GM19372 (cell line): Measurements from ENCODE around the gene DMRTA2.

Experiments used
- ATAC-seq: cut with Tn5 transposase; IDR thresholded peaks from one replicate; pipeline ENCODE4 v1.9.1; 2021; ENCODE audit warnings: mild to moderate bottlenecking, low read depth, moderate library complexity; ENCODE audit not compliant: unreplicated experiment

Gene DMRTA2

DNA sequence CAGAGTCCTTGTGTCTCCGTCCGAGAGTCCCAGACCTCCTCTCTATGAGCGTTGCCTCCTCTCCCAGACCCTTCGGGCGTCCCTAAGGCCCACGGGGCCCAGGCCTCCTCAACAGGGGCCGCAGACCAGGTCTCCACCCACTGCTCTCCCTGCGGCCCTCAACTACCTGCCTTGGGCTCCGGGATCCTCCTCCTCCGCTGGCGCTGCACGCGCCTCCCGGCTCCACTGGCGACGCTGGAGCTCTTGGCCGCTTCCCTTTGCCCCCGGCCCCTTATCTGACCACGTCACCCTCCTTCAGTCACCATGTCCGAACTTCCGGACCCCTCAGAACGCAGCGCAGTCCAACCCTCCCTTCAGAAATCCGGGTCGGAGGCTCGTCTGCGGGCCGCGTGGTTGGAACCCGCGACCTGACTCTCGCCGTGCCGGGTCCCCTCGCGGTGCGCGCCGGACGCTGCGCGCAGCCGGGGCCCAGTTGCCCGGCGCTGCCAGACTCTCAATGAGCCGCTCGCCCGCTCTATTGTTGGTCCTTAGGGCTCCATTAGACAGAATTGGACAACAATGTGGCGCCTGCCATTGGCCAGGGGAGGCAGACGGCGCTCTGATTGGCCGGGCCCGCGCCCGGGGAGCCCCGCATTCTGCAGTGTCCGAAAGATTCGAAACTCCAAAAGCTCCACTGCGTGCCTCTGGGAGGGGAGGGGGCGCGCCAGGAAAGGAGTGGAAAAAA, at the start of gene DMRTA2:
Gene DMRTA2 (minus strand): TSS at position 498 of the 724 bp plus-strand sequence. CDS start 1,907 bp downstream, outside the sequence.
- no peak for ATAC-seq

DNA sequence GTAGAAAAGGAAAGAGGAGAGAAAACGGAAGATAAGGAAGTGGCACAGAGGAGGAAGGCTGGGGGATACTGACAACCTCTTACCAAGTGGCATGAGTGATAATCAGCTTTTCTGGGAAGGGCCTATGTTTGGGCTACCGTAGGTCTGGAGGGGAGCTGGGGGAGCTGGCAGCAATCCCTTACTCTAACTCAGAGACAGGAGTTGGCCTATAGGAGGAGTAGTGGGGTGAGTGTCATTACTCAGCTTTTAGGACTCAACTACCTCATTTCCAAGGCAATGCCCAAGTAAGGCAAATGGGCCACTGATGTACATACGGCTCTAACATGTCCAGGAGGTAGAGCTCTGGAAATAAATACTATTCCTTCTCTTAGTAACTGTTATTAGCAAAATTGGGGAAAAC, 48.7 kb upstream of the DMRTA2 start:
- ATAC-seq = no peak

DNA sequence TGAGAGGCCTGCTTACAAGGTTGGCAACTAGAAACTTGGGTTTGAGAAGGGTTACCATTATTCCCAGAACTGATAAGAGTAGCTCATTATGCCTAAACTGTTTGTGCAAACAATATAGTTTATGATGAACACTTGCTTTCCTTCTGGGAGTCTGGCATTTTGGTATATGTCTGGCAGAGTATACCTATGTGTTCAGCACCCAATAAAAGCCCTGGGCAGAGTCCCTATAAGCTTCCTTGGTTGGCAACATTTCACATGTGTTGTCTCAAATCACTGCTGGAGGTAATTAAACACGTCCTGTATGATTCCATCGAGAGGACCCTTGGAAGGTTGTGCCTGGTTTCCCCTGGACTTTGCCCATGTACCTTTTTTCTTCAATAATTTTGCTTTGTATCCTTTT, 39.7 kb upstream of the DMRTA2 start:
- no peak for ATAC-seq

DNA sequence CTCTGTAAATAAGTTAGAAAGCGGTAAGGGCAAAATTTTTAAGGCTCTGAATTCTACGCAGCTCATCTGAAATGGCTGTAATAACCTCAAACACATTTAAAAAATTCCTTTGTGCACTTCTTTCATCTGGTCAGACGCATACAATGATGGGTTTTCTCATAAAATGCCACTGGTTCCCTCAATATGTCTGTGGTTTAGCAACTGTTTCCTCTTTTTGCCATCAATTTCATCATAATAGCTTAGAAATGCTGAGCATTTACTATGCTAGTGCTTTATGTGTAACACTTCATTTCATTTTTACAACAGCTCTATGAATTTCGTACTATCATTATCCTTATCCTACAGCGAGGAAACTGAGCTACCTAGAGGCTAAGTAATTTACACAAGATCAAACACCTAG, 35.3 kb upstream of the DMRTA2 start:
- ATAC-seq = no peak

GRCh38 chr1:50454911-50455310, 31.7 kb upstream of the DMRTA2 start:
- ATAC-seq = no peak

- ATAC-seq = no peak
These were observed 30.0 kb upstream of the DMRTA2 start for GRCh38 chr1:50453266-50453665.

DNA sequence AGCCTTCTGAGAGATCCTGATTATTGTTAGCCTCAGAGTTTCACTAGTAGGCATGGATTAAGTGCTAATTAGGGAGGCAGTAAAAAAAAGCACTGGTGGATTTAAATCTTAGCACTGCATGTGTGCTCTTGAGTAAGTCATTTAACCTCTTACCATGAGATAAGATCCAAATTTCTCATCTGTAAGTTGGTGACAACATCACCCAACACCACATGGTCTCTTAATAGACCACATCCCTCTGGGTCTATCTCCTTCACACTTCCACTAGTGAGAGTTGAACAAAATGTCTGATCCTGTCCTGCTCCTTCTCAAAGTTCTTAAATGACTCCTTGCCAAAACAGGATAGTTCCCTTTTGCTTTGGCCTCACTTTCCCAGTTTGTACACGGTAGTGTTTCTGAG, 29.5 kb upstream of the DMRTA2 start:
- ATAC-seq = no peak

DNA sequence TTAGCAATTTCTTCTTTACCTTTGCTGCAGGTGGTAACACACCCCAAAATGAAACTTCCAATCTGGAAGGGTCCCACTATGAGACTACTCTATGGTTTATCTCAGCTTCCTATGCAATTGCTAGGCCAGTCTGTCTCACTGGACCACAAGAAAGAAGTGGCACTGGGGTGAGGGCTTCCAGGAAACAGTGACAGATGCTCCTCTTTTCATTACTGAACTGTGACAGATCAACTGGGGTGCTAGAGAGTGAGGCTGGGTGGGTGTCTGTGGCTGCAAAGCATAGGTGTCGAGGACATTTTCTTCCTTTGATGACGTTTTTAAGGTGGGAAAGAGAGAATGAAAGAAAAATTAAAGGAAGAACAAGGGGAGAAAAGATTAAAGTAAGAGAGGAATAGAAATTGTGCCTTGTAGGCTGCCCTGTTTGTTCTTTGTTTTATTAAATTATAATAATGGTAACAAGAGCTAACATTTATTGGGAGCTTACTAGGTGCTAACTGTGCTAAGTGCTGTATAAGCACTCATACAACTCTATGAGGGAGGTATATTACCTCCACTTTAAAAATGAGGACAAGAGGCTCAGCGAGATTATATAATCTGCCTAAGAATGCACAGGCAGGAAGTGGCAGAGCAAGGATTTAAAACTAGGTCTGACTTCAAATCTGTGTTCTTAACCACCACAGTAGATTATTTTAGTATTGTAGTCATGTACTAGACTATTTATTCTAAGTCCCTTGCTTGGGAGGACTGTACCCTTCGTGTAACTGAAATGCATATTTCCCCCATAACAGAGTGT, 27.8 kb upstream of the DMRTA2 start:
- no peak for ATAC-seq

DNA sequence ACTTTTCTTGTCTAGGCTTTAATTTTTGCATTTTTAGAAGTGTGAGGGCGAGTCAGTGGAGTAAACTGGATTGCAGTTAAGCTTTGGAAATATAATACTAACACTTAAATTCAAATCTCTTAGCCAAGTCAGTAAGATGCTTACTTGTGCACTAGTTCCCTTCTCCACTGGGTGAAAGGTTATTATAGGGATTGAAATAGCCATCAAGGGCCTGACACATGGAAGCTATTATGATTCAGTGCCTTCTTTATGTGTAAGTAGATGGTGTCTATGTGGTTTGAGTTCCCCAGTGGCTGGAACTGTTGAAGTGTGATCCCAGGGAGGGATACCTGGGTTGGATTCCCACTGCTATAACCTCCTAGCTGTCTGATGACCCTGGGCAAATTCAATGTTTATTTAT, 24.7 kb upstream of the DMRTA2 start:
- no peak for ATAC-seq

DNA sequence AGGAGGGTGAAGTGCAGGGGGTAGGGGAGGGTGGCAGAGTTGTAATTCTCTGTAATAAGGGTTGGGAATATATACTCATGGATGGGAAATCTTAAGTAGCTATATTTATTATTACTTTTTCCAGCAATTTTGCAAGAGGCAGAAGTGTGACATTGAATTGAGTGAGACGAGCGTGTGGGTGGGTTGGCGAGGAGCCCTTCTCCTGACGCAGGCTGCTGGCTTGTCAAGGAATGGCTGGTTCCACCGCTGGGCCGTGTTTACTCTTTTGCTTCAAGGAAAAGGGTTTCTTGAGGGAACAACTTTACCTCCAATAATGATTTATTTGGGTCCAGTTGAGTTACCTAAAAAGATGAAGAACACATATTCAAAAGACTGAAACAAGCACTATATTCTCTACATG, 17.9 kb upstream of the DMRTA2 start:
- ATAC-seq = no peak

- ATAC-seq = no peak
These were observed 15.7 kb upstream of the DMRTA2 start for GRCh38 chr1:50438945-50439344.

DNA sequence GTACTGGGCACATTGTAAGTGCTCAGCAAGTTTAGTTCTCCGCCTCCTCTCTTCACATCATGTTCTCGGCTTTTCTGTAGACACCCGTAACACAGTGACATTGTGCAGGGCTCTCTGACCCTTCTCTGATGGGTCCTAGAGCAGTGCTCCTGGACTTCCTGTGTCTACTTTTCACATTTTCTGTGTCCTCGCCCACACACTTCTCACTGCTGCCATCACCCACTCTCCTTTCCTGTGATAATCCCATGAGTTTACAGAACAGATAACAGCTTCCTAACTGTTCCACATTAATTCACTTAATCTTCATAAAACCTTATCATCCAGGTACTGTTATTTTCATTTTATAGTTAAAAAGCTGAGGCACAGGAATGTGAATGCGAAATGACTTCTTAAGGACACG, 13.2 kb upstream of the DMRTA2 start:
- ATAC-seq = no peak

DNA sequence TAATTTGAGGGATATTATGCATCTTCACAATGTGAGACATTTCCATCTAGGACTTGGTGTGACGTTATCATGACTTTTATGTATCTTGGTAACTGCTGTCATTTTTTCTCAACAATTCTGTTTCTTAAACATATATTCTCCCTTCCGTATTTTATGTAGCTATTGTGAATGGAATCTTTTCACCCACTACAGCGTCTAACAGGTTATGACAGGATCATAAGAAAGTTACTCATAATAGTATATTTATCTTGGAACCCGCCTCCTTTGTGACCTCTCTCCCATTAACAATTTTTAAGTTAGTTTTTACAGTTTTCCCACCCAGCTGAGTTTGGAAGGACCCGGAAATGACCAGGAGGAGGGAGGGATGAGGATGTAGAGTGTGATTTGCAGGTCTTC, 6.8 kb upstream of the DMRTA2 start:
- no peak for ATAC-seq

DNA sequence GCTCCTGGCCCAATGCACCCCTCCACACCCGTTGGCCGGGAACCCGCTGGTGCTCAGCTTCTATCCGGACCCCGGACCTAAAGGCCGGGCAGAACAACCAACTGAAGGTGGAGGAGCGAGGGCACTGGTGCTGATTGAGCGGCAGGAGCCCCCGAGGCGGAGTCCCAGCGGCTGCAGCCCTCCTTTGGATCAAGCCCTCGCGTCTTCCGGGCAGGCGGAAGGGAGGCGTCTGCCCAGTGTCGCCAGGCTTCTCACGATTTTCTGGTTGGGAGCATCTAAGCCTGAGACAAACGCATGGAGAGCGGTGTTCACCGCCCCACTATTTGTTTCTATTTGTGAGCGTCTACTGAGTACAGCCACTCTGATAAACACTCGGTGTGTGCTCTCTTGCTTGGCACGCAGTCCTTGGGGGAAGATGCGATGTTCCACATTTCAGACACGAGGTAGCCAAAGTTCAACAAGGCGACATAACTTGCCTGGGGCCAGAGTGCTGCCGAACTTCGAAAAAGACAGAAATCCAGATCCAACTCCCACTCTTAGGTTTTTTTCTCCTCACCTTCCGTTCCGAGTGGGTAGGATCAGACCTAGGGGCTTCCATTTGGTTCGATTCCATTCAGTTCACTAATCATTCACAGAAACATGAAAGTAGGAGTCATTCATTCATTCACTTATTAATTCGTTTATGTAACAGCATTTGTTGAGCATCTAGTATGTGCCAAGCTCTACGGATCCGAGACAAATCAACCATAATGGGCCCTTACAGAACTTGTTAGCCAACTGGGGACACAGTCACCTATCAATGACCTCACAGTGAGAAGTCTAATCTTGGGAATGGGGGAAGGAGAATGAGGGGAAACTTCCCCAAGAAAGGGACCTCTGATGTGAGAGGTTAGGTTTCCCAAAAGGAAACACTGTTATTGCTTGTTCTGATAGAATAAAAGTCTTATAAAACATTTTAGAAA, 4.9 kb upstream of the DMRTA2 start:
- ATAC-seq = no peak

DNA sequence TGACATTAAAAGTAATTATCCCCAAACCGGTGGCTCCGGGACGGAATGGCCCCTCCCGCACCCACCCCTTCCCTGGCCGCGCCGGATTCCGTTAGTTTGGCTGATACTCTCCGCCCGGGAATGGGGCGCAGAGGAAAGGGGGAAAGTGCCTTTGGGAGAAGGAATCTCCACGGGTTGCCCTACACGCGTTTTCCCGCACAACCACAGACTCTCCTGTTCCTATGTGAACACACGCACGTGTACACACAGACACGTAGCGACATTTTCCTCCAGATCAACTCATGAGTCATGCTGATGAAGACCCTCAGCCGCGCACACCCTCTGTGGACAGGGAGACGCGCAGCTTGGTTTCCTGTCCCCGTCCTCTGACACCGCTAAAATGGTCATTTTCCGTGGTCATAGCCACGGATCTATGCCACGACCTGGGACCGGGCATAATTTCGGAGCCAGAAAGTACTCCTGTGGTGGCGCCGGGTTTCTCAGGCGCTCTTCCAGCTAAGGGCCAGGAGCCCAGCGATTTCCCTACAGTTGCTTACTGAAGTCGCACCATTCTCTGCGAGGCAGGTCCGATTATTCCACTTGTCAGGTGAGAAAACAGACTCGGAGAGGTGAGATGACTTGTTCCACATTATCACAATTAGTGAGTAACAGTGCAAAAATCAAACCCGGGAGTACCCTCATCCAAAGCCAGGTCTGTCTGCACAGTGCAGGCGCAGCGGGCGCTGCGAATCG, 4.0 kb upstream of the DMRTA2 start:
- ATAC-seq = no peak

- ATAC-seq = no peak
These were observed 3.5 kb upstream of the DMRTA2 start for GRCh38 chr1:50426702-50427085.

- ATAC-seq = no peak
These were observed 3.0 kb upstream of the DMRTA2 start for GRCh38 chr1:50426108-50426700.

GRCh38 chr1:50425376-50426107, 2.3 kb upstream of the DMRTA2 start:
- no peak for ATAC-seq

- ATAC-seq = no peak
These were observed 1.7 kb upstream of the DMRTA2 start for GRCh38 chr1:50424884-50425375.
